ENCODE data around the gene WHRN.

- TF ChIP-seq CTCF (conservative IDR thresholded peaks at IDR 0.05): no peak
- no peak for TF ChIP-seq EZH2 (IDR thresholded peaks at IDR 0.05; ENCODE audit: low read depth)
Observed at GRCh38 chr9:114496011-114496410, 9.3 kb downstream of the WHRN start.

All from PC-9 (cell line).